ENCODE data around the gene CREB3L2. TPM values are rescaled to one million over a fixed set of nuclear protein-coding genes. Genes with fewer than 3 reads are reported as not detected.

The CREB3L2 gene
- total RNA-seq, 3 donors from 2014 or later (not counting 1 experiment from before 2014, with no cell fraction given), result 45.9 to 54.6 (median 52.5) TPM

DNA sequence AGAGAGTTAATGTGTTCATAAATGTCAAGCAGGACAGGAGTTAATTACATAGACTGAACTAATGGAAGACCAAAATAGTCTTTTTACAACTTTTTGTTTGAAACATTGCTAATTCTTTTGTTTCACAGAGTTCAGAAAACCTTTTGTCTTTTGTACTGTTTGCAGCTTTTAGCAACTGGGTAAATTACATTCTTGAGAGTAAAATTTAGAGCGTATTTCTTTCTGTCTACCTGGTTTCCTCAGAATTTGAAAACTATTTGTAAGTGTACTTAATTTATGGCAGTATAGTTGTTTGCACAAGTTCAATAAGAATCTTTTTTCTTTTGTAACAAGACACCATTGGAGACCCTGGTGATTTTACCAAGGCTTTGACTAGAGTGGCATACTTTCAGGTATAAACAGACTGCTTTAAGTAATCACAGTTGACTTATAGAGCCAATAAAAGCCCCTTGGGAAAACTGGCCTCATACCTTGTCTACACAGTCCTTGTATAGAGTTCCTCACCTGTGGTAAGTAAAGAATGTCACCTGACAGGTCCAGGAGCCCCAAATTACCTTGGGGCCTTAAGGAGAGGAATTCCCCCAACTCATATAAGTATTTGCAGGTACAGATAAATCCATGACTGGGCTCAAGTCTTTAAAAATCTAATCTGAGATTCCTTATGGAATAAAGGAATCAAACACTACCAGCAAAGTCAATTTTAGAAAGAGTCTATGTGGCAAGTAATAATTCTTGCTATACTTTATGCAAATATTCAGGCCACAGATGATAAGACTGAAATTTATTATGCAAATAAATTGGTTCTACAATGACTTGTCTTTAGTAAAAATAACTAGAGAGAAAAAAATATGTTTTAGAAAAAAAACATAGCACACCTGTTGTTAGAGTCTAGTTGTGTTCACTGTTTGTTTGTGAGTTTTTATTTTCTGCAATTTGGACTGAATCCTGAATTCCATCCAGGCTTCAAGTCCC lies 23.6 kb upstream of the CREB3L2 start:
- no peak overlapping the region for H3K4me3 ChIP-seq (ENCODE audit: low read length)
- H3K27me3 ChIP-seq (ENCODE audit: control insufficient read depth, insufficient read depth, low read length), result no peaks in the 10 kb centered on the region
- peaks cover 2% of the 10 kb centered on the region for H3K4me1 ChIP-seq (ENCODE audit: control insufficient read depth, insufficient read depth, low read length)
- H3K9me3 Mint-ChIP-seq, result no peaks in the 10 kb centered on the region
- no peak overlapping the region for H3K27ac Mint-ChIP-seq
- H3K9me3 ChIP-seq (ENCODE audit: control insufficient read depth, insufficient read depth, low read length), result no peaks in the 10 kb centered on the region
- H3K4me3 Mint-ChIP-seq, result no peak overlapping the region
- no peak overlapping the region for H3K27ac ChIP-seq (ENCODE audit: low read length)
- TF ChIP-seq, protein P1, sequence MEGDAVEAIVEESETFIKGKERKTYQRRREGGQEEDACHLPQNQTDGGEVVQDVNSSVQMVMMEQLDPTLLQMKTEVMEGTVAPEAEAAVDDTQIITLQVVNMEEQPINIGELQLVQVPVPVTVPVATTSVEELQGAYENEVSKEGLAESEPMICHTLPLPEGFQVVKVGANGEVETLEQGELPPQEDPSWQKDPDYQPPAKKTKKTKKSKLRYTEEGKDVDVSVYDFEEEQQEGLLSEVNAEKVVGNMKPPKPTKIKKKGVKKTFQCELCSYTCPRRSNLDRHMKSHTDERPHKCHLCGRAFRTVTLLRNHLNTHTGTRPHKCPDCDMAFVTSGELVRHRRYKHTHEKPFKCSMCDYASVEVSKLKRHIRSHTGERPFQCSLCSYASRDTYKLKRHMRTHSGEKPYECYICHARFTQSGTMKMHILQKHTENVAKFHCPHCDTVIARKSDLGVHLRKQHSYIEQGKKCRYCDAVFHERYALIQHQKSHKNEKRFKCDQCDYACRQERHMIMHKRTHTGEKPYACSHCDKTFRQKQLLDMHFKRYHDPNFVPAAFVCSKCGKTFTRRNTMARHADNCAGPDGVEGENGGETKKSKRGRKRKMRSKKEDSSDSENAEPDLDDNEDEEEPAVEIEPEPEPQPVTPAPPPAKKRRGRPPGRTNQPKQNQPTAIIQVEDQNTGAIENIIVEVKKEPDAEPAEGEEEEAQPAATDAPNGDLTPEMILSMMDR (IDR thresholded peaks at IDR 0.05), result no peak
- DNase-seq (no peak), ATAC-seq (no peak)
- intact Hi-C loops (cut with micrococcal nuclease), result no loop called here
- H3K4me1 Mint-ChIP-seq, result peaks cover 5% of the 10 kb centered on the region in 2 donors
- 100% methylated on average over 1 of the region's 1 CpG for WGBS (ENCODE audit: insufficient coverage)
- peaks cover 2 to 5% of the 10 kb centered on the region in 2 donors for H3K27me3 Mint-ChIP-seq (ENCODE audit: low read depth in 2 of 2)
- H3K36me3 Mint-ChIP-seq, result no peaks in the 10 kb centered on the region
- no peaks in the 10 kb centered on the region for H3K36me3 ChIP-seq (ENCODE audit: control insufficient read depth, insufficient read depth, low read length)

DNA sequence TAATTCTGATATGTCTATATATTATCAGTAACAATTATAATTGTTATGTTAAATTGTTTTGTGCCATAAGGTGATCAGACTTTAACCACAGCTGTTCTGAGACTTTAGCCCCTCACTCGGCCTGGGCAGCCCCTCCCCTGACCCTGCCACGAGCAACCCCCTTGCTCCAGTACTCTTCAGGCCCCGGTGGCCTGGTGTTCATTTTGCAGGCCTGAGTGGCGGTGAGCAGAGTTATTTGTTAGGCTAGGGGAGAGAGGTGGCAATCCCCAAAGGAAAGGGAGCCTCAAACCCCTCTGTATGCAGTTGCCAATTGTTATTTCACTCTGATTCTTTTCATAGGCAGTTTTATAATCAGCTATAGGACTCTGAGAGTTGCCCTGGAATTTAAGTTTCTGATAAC lies 22.9 kb upstream of the CREB3L2 start:
- no peaks in the 10 kb centered on the region for H3K27me3 ChIP-seq (ENCODE audit: control insufficient read depth, insufficient read depth, low read length)
- 100% methylated on average over 4 of the region's 4 CpGs for WGBS (ENCODE audit: insufficient coverage)
- Mint-ChIP-seq H3K4me1 (peaks cover 5% of the 10 kb centered on the region in 2 donors), H3K27ac (no peak overlapping the region), H3K36me3 (no peaks in the 10 kb centered on the region), H3K9me3 (no peaks in the 10 kb centered on the region), H3K27me3 (ENCODE audit: low read depth in 2 of 2) (peaks cover 0 to 5% of the 10 kb centered on the region in 2 donors), H3K4me3 (no peak overlapping the region)
- no peak overlapping the region for H3K27ac ChIP-seq (ENCODE audit: low read length)
- H3K4me3 ChIP-seq (ENCODE audit: low read length), result no peak overlapping the region
- no peak for ATAC-seq
- H3K4me1 ChIP-seq (ENCODE audit: control insufficient read depth, insufficient read depth, low read length), result peaks cover 2% of the 10 kb centered on the region
- intact Hi-C loops (cut with micrococcal nuclease), result no loop called here
- DNase-seq, result no peak
- TF ChIP-seq, protein P1 (IDR thresholded peaks at IDR 0.05), result no peak
- H3K9me3 ChIP-seq (ENCODE audit: control insufficient read depth, insufficient read depth, low read length), result no peaks in the 10 kb centered on the region
- no peaks in the 10 kb centered on the region for H3K36me3 ChIP-seq (ENCODE audit: control insufficient read depth, insufficient read depth, low read length)

DNA sequence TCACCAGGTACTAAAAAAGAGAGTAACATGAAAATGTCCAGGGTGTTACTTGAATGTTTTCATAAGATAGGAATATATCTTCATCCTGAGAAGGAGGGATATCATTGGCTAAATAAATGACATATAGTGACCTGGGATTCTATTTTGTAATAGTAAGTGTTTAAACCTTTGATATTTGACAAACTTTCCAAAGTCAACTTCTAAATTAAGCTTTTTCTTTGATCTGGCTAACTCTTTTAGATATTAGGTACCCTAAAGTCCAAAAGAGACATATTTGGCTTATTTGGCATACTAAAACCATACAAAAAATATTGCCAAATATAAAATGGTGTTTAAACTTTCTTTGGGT lies 22.4 kb upstream of the CREB3L2 start:
- DNase-seq (no peak), ATAC-seq (no peak)
- peaks cover 5% of the 10 kb centered on the region in 2 donors for H3K4me1 Mint-ChIP-seq
- no peaks in the 10 kb centered on the region for H3K27me3 ChIP-seq (ENCODE audit: control insufficient read depth, insufficient read depth, low read length)
- TF ChIP-seq, protein P1 (IDR thresholded peaks at IDR 0.05), result no peak
- no peak overlapping the region for H3K4me3 Mint-ChIP-seq
- no peaks in the 10 kb centered on the region for H3K36me3 Mint-ChIP-seq
- no peaks in the 10 kb centered on the region for H3K9me3 ChIP-seq (ENCODE audit: control insufficient read depth, insufficient read depth, low read length)
- H3K27ac Mint-ChIP-seq, result no peak overlapping the region
- H3K36me3 ChIP-seq (ENCODE audit: control insufficient read depth, insufficient read depth, low read length), result no peaks in the 10 kb centered on the region
- H3K27me3 Mint-ChIP-seq (ENCODE audit: low read depth in 2 of 2), result peaks cover 0 to 5% of the 10 kb centered on the region in 2 donors
- intact Hi-C loops (cut with micrococcal nuclease), result no loop called here
- H3K4me3 ChIP-seq (ENCODE audit: low read length), result no peak overlapping the region
- H3K4me1 ChIP-seq (ENCODE audit: control insufficient read depth, insufficient read depth, low read length), result peaks cover 2% of the 10 kb centered on the region
- H3K9me3 Mint-ChIP-seq, result no peaks in the 10 kb centered on the region
- no peak overlapping the region for H3K27ac ChIP-seq (ENCODE audit: low read length)

Measured in natural killer cell (primary cell).